NCI-H128 (cell line): ENCODE data around the gene STH.

ENCODE experiments used
- DNase-seq: peaks from one replicate; lab custom pipeline; 2025; ENCODE audit not compliant: unreplicated experiment; lab: John Stamatoyannopoulos, UW

The STH gene

GRCh38 chr17:45966606-45967280, 32.3 kb upstream of the STH start:
- DNase-seq: no peak

- DNase-seq: no peak
These were observed 31.7 kb upstream of the STH start for GRCh38 chr17:45967378-45967777.

- DNase-seq: no peak
These were observed 30.3 kb upstream of the STH start for GRCh38 chr17:45968732-45969131.

- DNase-seq: no peak
These were observed 29.3 kb upstream of the STH start for GRCh38 chr17:45969726-45970125.

GRCh38 chr17:45970659-45971058, 28.4 kb upstream of the STH start:
- no peak for DNase-seq

- DNase-seq: no peak
These were observed 27.3 kb upstream of the STH start for GRCh38 chr17:45971698-45972141.

- DNase-seq: no peak
These were observed 26.5 kb upstream of the STH start for GRCh38 chr17:45972531-45972930.

- DNase-seq: no peak
These were observed 25.8 kb upstream of the STH start for GRCh38 chr17:45973099-45973780.

GRCh38 chr17:45973946-45974859, 24.8 kb upstream of the STH start:
- DNase-seq: no peak

- no peak for DNase-seq
These were observed 24.0 kb upstream of the STH start for GRCh38 chr17:45974916-45975630.

- no peak for DNase-seq
These were observed 23.3 kb upstream of the STH start for GRCh38 chr17:45975640-45976295.

GRCh38 chr17:45976391-45976754, 22.7 kb upstream of the STH start:
- DNase-seq: no peak

GRCh38 chr17:45976755-45977505, 22.1 kb upstream of the STH start:
- no peak for DNase-seq

- no peak for DNase-seq
These were observed 21.6 kb upstream of the STH start for GRCh38 chr17:45977506-45977824.

GRCh38 chr17:45977976-45978626, 20.9 kb upstream of the STH start:
- no peak for DNase-seq

- no peak for DNase-seq
These were observed 19.9 kb upstream of the STH start for GRCh38 chr17:45979137-45979536.

- DNase-seq: no peak
These were observed 18.2 kb upstream of the STH start for GRCh38 chr17:45980855-45981254.

GRCh38 chr17:45981306-45981705, 17.7 kb upstream of the STH start:
- DNase-seq: no peak

GRCh38 chr17:45982791-45983613, 16.0 kb upstream of the STH start:
- no peak for DNase-seq
